Breast epithelium (tissue), 4 donors: ENCODE data around the gene COL23A1. TPM values are rescaled to one million over a fixed set of nuclear protein-coding genes. Genes with fewer than 3 reads are reported as not detected.

ENCODE experiments used
- DNase-seq, 2 donors: peaks; one replicate each; pipeline ENCODE4 v3.0.0-alpha.2; 2019; ENCODE audit warnings: low spot score in 2 of 2
- H3K27ac ChIP-seq, 2 donors: fragments of 200-600 bp; sonication (generic) in 1 of 2; one replicate each; pipeline ENCODE4 v1.5.1; 2016 to 2019; ENCODE audit warnings: mild to moderate bottlenecking in 1 of 2
- H3K27me3 ChIP-seq, 2 donors: fragments of 200-600 bp; sonication (generic) in 1 of 2; one replicate each; pipeline versions ENCODE4 v1.5.1 to v1.6.0; 2017 to 2019; ENCODE audit warnings: control low read depth in 1 of 2, mild to moderate bottlenecking in 1 of 2
- H3K36me3 ChIP-seq: fragments of 200-600 bp; one replicate; pipeline ENCODE4 v1.5.1; 2019
- H3K4me1 ChIP-seq, 2 donors: fragments of 200-600 bp; sonication (generic); one replicate each; pipeline ENCODE4 v1.5.1; 2016 to 2019; ENCODE audit warnings: control low read depth in 1 of 2
- H3K4me3 ChIP-seq, 3 donors: fragments of 200-600 bp; sonication (generic); 1 replicate in 2 of 3; 2 replicates in 1 of 3; pipeline ENCODE4 v1.5.1; 2016 to 2019; ENCODE audit warnings: mild to moderate bottlenecking in 3 of 3, moderate library complexity in 2 of 3
- H3K9me3 ChIP-seq, 2 donors: fragments of 200-600 bp; sonication (generic) in 1 of 2; one replicate each; pipeline ENCODE4 v1.5.1; 2016 to 2019; ENCODE audit warnings: control low read depth in 1 of 2
- CTCF ChIP-seq, 3 donors: fragments of 450-650 bp; IDR thresholded peaks; one replicate each; pipeline ENCODE4 v1.5.1; 2016 to 2017; ENCODE audit warnings: antibody characterized with exemption in 3 of 3, mild to moderate bottlenecking in 3 of 3, moderate library complexity in 3 of 3
- POLR2A ChIP-seq: fragments of 450-650 bp; IDR thresholded peaks from one replicate; pipeline ENCODE4 v1.6.1; 2016; ENCODE audit warnings: antibody characterized with exemption, mild to moderate bottlenecking, moderate library complexity
- POLR2AphosphoS5 ChIP-seq, 3 donors: sonication (generic); formaldehyde crosslinking; IDR thresholded peaks; one replicate each; pipeline ENCODE4 v1.6.1; 2017; ENCODE audit warnings: antibody characterized with exemption in 3 of 3
- intact Hi-C: fragments of 100-400 bp; cut with DNase I; formaldehyde crosslinking; loops from one replicate; pipeline ENCODE4 v1.15.1; 2023; ENCODE audit warnings: low total_unique reads
- total RNA-seq, 3 donors: library from RNA; depleted of rRNA; stranded (reverse); fragments of >200 nt; gene quantifications; one replicate each; pipeline ENCODE4 v1.1.0, GENCODE V29; 2016

COL23A1 gene
- total RNA-seq, 3 donors from 2014 or later: 0.32 to 3.3 (median 2.6) TPM

- intact Hi-C loops: no loop called here
- Histone ChIP-seq H3K36me3 (peaks cover 29% of the 10 kb centered on the region), H3K4me3 (peak overlapping the region in 1 of 3 donors; percentile 88), H3K27me3 (no peaks in the 10 kb centered on the region), H3K9me3 (no peaks in the 10 kb centered on the region), H3K27ac (peak overlapping the region in 1 of 2 donors; percentile 40), H3K4me1 (peaks cover 11 to 17% of the 10 kb centered on the region in 2 donors)
- TF ChIP-seq CTCF (IDR thresholded peaks at IDR 0.05) (no peak), POLR2A (no peak), POLR2AphosphoS5 (IDR thresholded peaks at IDR 0.05) (no peak)
- peak; percentile 58 to 59 for DNase-seq
Observed at GRCh38 chr5:178207183-178207916, 382.8 kb downstream of the COL23A1 start.

DNA sequence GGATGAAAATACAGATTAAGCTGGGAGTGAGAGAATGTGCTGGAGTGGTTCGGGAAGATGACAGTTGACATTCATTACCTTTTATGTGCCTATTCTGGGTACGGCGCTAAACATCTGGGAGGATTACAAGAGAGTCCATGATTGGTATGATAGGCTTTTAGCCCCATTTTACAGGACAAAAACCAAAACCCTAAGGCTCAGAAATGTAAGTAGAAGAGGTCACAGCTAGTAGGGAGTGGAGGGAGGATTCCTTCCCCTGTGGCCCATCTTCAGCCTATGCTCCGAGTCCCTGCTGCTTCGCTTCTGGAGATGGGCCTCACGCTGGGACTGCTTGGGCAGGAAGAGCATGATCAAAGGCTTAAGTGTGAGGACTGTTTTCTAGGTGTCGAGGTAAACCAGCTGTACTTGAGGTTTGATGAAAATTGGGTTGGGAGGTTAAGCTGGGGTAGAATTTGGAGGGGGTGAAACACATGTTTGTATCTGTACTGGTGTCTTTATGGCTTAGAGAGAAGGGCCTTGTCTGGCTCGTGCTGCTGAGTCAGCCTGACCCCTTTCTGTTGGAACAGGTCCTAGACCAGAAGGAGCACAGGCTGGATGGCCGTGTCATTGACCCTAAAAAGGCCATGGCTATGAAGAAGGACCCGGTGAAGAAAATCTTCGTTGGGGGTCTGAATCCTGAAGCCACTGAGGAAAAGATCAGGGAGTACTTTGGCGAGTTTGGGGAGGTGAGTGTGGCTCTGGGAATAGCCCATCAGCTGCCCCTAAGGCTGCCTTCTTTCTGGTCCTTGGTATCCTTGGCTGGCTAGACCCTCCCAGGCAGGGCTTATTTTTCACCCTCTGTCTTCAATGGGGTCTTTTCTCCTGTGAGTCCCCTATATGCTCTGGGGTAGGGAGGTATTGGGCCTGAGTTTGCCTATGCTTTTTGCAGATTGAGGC lies 383.8 kb downstream of the COL23A1 start:
- Histone ChIP-seq H3K4me1 (peaks cover 11 to 17% of the 10 kb centered on the region in 2 donors), H3K27ac (peak overlapping the region; percentile 40 to 92), H3K27me3 (no peaks in the 10 kb centered on the region), H3K9me3 (no peaks in the 10 kb centered on the region), H3K36me3 (peaks cover 21% of the 10 kb centered on the region), H3K4me3 (peak overlapping the region; percentile 88 to 99 (median 94))
- peak in 1 of 2 donors; percentile 19 for DNase-seq
- intact Hi-C loops: no loop called here
- no peak for TF ChIP-seq POLR2A
- no peak for TF ChIP-seq CTCF (IDR thresholded peaks at IDR 0.05)

GRCh38 chr5:178205749-178206047 lies 384.5 kb downstream of the COL23A1 start:
- Histone ChIP-seq H3K4me1 (peaks cover 11 to 17% of the 10 kb centered on the region in 2 donors), H3K27ac (peak overlapping the region; percentile 89 to 92), H3K9me3 (no peaks in the 10 kb centered on the region), H3K4me3 (peak overlapping the region; percentile 88 to 99 (median 94)), H3K27me3 (no peaks in the 10 kb centered on the region), H3K36me3 (peaks cover 13% of the 10 kb centered on the region)
- intact Hi-C loops: no loop called here
- no peak for TF ChIP-seq POLR2AphosphoS5 (IDR thresholded peaks at IDR 0.05)
- TF ChIP-seq POLR2A: no peak
- no peak for TF ChIP-seq CTCF (IDR thresholded peaks at IDR 0.05)
- DNase-seq: no peak

- Histone ChIP-seq H3K27me3 (no peaks in the 10 kb centered on the region), H3K4me1 (peaks cover 11 to 17% of the 10 kb centered on the region in 2 donors), H3K9me3 (no peaks in the 10 kb centered on the region), H3K36me3 (peaks cover 11% of the 10 kb centered on the region), H3K27ac (peak overlapping the region; percentile 89 to 92), H3K4me3 (peak overlapping the region; percentile 88 to 99 (median 94))
- intact Hi-C loops: no loop called here
- TF ChIP-seq POLR2AphosphoS5 (IDR thresholded peaks at IDR 0.05): peak in 1 of 3 donors; percentile 21
- TF ChIP-seq POLR2A: no peak
- peak; percentile 63 to 74 for DNase-seq
Observed at GRCh38 chr5:178204935-178205748, 385.1 kb downstream of the COL23A1 start.
